K562 (cell line): ENCODE measurements around the gene MDFIC2. TPM values are rescaled to one million over a fixed set of nuclear protein-coding genes. Genes with fewer than 3 reads are reported as not detected.

Experiments used
- BCL6 ChIP-seq: fragments of 250-450 bp; sonication (Bioruptor Pico); IDR thresholded peaks from 2 replicates; pipeline ENCODE4 v1.4.0; 2020
- CHD1 ChIP-seq: fragments of 200-600 bp; sonication (generic); IDR thresholded peaks from one replicate; pipeline ENCODE4 v1.6.1; 2012; ENCODE audit warnings: mild to moderate bottlenecking, moderate library complexity, low read length, inconsistent platforms
- FOXK2 ChIP-seq, 2 experiments: fragments of 450-650 bp; IDR thresholded peaks in 1 of 2; conservative IDR thresholded peaks in 1 of 2; 2 replicates each; pipeline ENCODE4 v1.6.1; 2016; ENCODE audit warnings: low read depth in 2 of 2, mild to moderate bottlenecking in 1 of 2
- HDAC1 ChIP-seq, 2 experiments: fragments of 450-650 bp; IDR thresholded peaks; 2 replicates each; pipeline ENCODE4 v1.6.1; 2016 to 2017; ENCODE audit warnings: inconsistent platforms in 1 of 2, mild to moderate bottlenecking in 1 of 2, moderate library complexity in 1 of 2
- HMGXB4 ChIP-seq: sonication (generic); formaldehyde crosslinking; IDR thresholded peaks from 2 replicates; pipeline ENCODE4 v1.8.1; 2023; ENCODE audit warnings: mild to moderate bottlenecking, missing genetic modification reagents
- HSF4 ChIP-seq: fragments of 250-450 bp; sonication (Bioruptor Pico); IDR thresholded peaks from 2 replicates; pipeline ENCODE4 v2.1.2; 2022; ENCODE audit warnings: mild to moderate bottlenecking, moderate library complexity, borderline replicate concordance
- MAFG ChIP-seq: fragments of 450-650 bp; conservative IDR thresholded peaks from 2 replicates; pipeline ENCODE4 v1.6.1; 2016; ENCODE audit warnings: missing genetic modification characterization, missing compliant biosample characterization
- RFX7 ChIP-seq: fragments of 250-450 bp; sonication (Bioruptor Pico); IDR thresholded peaks from 2 replicates; pipeline ENCODE4 v1.5.1; 2021; ENCODE audit warnings: mild to moderate bottlenecking
- SMARCC2 ChIP-seq: fragments of 450-650 bp; IDR thresholded peaks from 2 replicates; pipeline ENCODE4 v1.6.1; 2017; ENCODE audit warnings: antibody characterized with exemption, moderate library complexity, mild to moderate bottlenecking, low read depth
- ZBTB8A ChIP-seq: fragments of 450-650 bp; IDR thresholded peaks from 2 replicates; pipeline ENCODE4 v1.6.1; 2018; ENCODE audit warnings: mild to moderate bottlenecking, moderate library complexity; ENCODE audit not compliant: partially characterized antibody
- ZHX1 ChIP-seq: fragments of 150-350 bp; conservative IDR thresholded peaks from 2 replicates; pipeline ENCODE4 v1.6.1; 2014; ENCODE audit warnings: low read length
- ZNF124 ChIP-seq: sonication (generic); formaldehyde crosslinking; IDR thresholded peaks from 2 replicates; pipeline ENCODE4 v1.8.1; 2022; ENCODE audit warnings: missing genetic modification reagents
- ZNF143 ChIP-seq: sonication (generic); formaldehyde crosslinking; IDR thresholded peaks from 2 replicates; pipeline ENCODE4 v1.9.0; 2022; ENCODE audit warnings: mild to moderate bottlenecking, missing genetic modification reagents
- ZNF212 ChIP-seq: fragments of 450-650 bp; formaldehyde crosslinking; IDR thresholded peaks from 2 replicates; pipeline ENCODE4 v1.4.0; 2020; ENCODE audit warnings: mild to moderate bottlenecking
- polyA plus RNA-seq, 8 experiments: library from polyadenylated mRNA; depleted of rRNA in 4 of 8; stranded (reverse) in 5 of 8; unstranded in 3 of 8; fragments of >200 nt; fragmentation: Nextera tagmentation in 2 of 8; fragmentation: Illumina TruSeq in 1 of 8; extraction: Ambion mirVana in 2 of 8; extraction: Trizol in 1 of 8; gene quantifications; 2 replicates each; pipeline versions ENCODE4 v1.2.1 to v1.2.3, GENCODE V29; 2011 to 2014; ENCODE audit warnings: inconsistent platforms in 1 of 8, missing spikeins in 1 of 8
- total RNA-seq, 7 experiments: library from RNA; depleted of rRNA in 6 of 7; stranded (reverse); fragments of >200 nt in 6 of 7; fragmentation: Illumina TruSeq in 2 of 7; extraction: Trizol in 2 of 7; gene quantifications; 2 replicates each; pipeline versions ENCODE4 v1.2.1 to v1.2.3, GENCODE V29; 2011 to 2021; ENCODE audit warnings: low replicate concordance in 1 of 7

The MDFIC2 gene
- total and polyA plus RNA-seq, 9 of the 15 experiments (the other 6 are each of a cell fraction or from before 2014, with no cell fraction given): not detected

- TF ChIP-seq RFX7 (CRISPR knock-in tag) (no peak), ZNF124 (CRISPR knock-in tag) (no peak), MAFG (peak; percentile 43), ZBTB8A (no peak), HMGXB4 (CRISPR knock-in tag) (no peak), CHD1 (no peak), BCL6 (CRISPR knock-in tag) (no peak), HDAC1 (IDR thresholded peaks at IDR 0.05) (no peak), ZNF143 (no peak), SMARCC2 (no peak), HSF4 (CRISPR knock-in tag) (no peak), ZNF212 (CRISPR knock-in tag) (no peak), FOXK2 (conservative IDR thresholded peaks at IDR 0.05 in 1 of 2, IDR thresholded peaks at IDR 0.05 in 1 of 2; ENCODE audit: low read depth in 2 of 2) (no peak), ZHX1 (no peak)
Measured at GRCh38 chr3:70233812-70234211, 78.6 kb downstream of the MDFIC2 start (continued).
